Measurements from ENCODE around the gene PCLO.
"Not testable (repeated sequence)": the region's sequence is repeated elsewhere in the genome, so short reads cannot be mapped to it uniquely, and the experiment has no call there.

GRCh38 chr7:83079879-83080278, 82.8 kb downstream of the PCLO start:
- TF ChIP-seq CTCF (conservative IDR thresholded peaks at IDR 0.05 in 1 of 2, IDR thresholded peaks at IDR 0.05 in 1 of 2; ENCODE audit: extremely low read depth in 1 of 2, insufficient read depth in 1 of 2, low read depth in 1 of 2, low read length in 2 of 2); EZH2 (IDR thresholded peaks at IDR 0.05; ENCODE audit: borderline replicate concordance, low read length): not testable (repeated sequence)

Data from mammary epithelial cell (primary cell).